Measurements from ENCODE around the gene PPP1R15B. TPM values are rescaled to one million over a fixed set of nuclear protein-coding genes. Genes with fewer than 3 reads are reported as not detected.

Gene PPP1R15B
- total and polyA plus RNA-seq, 4 donors: 13.0 to 54.0 (median 26.1) TPM

GRCh38 chr1:204402391-204402790, 9.2 kb downstream of the PPP1R15B start:
- no peak for DNase-seq (ENCODE audit: low spot score)
- H3K4me1 ChIP-seq (ENCODE audit: control insufficient read depth in 4 of 4, insufficient read depth in 4 of 4, low read length in 3 of 4): peaks cover 5 to 20% (median 18%) of the 10 kb centered on the region in 4 donors
- H3K9me3 ChIP-seq (ENCODE audit: control insufficient read depth in 4 of 4, low read length in 3 of 4): no peaks in the 10 kb centered on the region
- H3K27me3 ChIP-seq (ENCODE audit: control insufficient read depth in 4 of 4, insufficient read depth in 4 of 4, low read length in 3 of 4): no peaks in the 10 kb centered on the region
- no peak overlapping the region for H3K27ac ChIP-seq (ENCODE audit: low read depth in 1 of 2, low read length in 2 of 2)
- peaks cover 7 to 49% (median 37%) of the 10 kb centered on the region in 4 donors for H3K36me3 ChIP-seq (ENCODE audit: control insufficient read depth in 4 of 4, insufficient read depth in 3 of 4, low read depth in 1 of 4, low read length in 3 of 4)
- WGBS: 94% methylated on average over 4 of the region's 4 CpGs
- H3K4me3 ChIP-seq (ENCODE audit: low read depth in 1 of 3, low read length in 3 of 3): no peak overlapping the region
- no peak overlapping the region for H3K9ac ChIP-seq (ENCODE audit: low read depth in 1 of 2, low read length in 2 of 2)
- TF ChIP-seq JUND (IDR thresholded peaks at IDR 0.05): no peak
- no peak for TF ChIP-seq FOXA1 (IDR thresholded peaks at IDR 0.05)
- TF ChIP-seq TAF1 (conservative IDR thresholded peaks at IDR 0.05): no peak
- TF ChIP-seq ZBTB33 (IDR thresholded peaks at IDR 0.05): no peak
- no peak for TF ChIP-seq HNF4A (conservative IDR thresholded peaks at IDR 0.05)
- TF ChIP-seq HNF4G (IDR thresholded peaks at IDR 0.05): no peak
- TF ChIP-seq SP1 (IDR thresholded peaks at IDR 0.05): no peak

- 96% methylated on average over 3 of the region's 3 CpGs for WGBS
- no peak for DNase-seq (ENCODE audit: low spot score)
- H3K9me3 ChIP-seq (ENCODE audit: control insufficient read depth in 4 of 4, low read length in 3 of 4): no peaks in the 10 kb centered on the region
- peaks cover 5 to 18% (median 14%) of the 10 kb centered on the region in 4 donors for H3K4me1 ChIP-seq (ENCODE audit: control insufficient read depth in 4 of 4, insufficient read depth in 4 of 4, low read length in 3 of 4)
- peaks cover 7 to 49% (median 37%) of the 10 kb centered on the region in 4 donors for H3K36me3 ChIP-seq (ENCODE audit: control insufficient read depth in 4 of 4, insufficient read depth in 3 of 4, low read depth in 1 of 4, low read length in 3 of 4)
- TF ChIP-seq YY1 (IDR thresholded peaks at IDR 0.05) (no peak), FOXA1 (IDR thresholded peaks at IDR 0.05) (no peak), HNF4G (IDR thresholded peaks at IDR 0.05) (no peak), REST (IDR thresholded peaks at IDR 0.05) (no peak), JUND (IDR thresholded peaks at IDR 0.05) (no peak), EGR1 (IDR thresholded peaks at IDR 0.05; ENCODE audit: low read depth in 2 of 2) (no peak), ATF3 (IDR thresholded peaks at IDR 0.05) (no peak), RAD21 (IDR thresholded peaks at IDR 0.05) (no peak), GABPA (IDR thresholded peaks at IDR 0.05 in 1 of 2, conservative IDR thresholded peaks at IDR 0.05 in 1 of 2) (no peak), RXRA (IDR thresholded peaks at IDR 0.05) (no peak), FOXA2 (IDR thresholded peaks at IDR 0.05) (no peak), CTCF (IDR thresholded peaks at IDR 0.05; ENCODE audit: low read depth, low read length, missing input control) (no peak), SP1 (IDR thresholded peaks at IDR 0.05) (no peak), NR2F2 (IDR thresholded peaks at IDR 0.05) (no peak), ZBTB33 (IDR thresholded peaks at IDR 0.05) (no peak), MAX (IDR thresholded peaks at IDR 0.05) (no peak), HNF4A (conservative IDR thresholded peaks at IDR 0.05) (no peak), TAF1 (conservative IDR thresholded peaks at IDR 0.05) (no peak)
- no peak overlapping the region for H3K9ac ChIP-seq (ENCODE audit: low read depth in 1 of 2, low read length in 2 of 2)
- no peak overlapping the region for H3K4me3 ChIP-seq (ENCODE audit: low read depth in 1 of 3, low read length in 3 of 3)
- H3K27ac ChIP-seq (ENCODE audit: low read depth in 1 of 2, low read length in 2 of 2): no peak overlapping the region
- H3K27me3 ChIP-seq (ENCODE audit: control insufficient read depth in 4 of 4, insufficient read depth in 4 of 4, low read length in 3 of 4): no peaks in the 10 kb centered on the region
Measured at GRCh38 chr1:204401730-204402129, 9.9 kb downstream of the PPP1R15B start.
